HEK293T (cell line): ENCODE data around the gene TSPAN16.

Experiments
- BHLHE40 ChIP-seq: fragments of 450-650 bp; IDR thresholded peaks from 2 replicates; pipeline ENCODE4 v1.6.1; 2016; ENCODE audit warnings: mild to moderate bottlenecking, moderate library complexity, borderline replicate concordance
- ELF4 ChIP-seq: fragments of 450-650 bp; IDR thresholded peaks from 2 replicates; pipeline ENCODE4 v1.6.1; 2017; ENCODE audit warnings: antibody characterized with exemption
- HDGF ChIP-seq: fragments of 450-650 bp; IDR thresholded peaks from 2 replicates; pipeline ENCODE4 v1.6.1; 2017; ENCODE audit warnings: antibody characterized with exemption, borderline replicate concordance
- SP1 ChIP-seq: fragments of 450-650 bp; IDR thresholded peaks from 2 replicates; pipeline ENCODE4 v1.6.1; 2017
- SUZ12 ChIP-seq: fragments of 450-650 bp; IDR thresholded peaks from 2 replicates; pipeline ENCODE4 v1.6.1; 2016; ENCODE audit warnings: mild to moderate bottlenecking
- TARDBP ChIP-seq: fragments of 450-650 bp; IDR thresholded peaks from 2 replicates; pipeline ENCODE4 v1.6.1; 2016

DNA sequence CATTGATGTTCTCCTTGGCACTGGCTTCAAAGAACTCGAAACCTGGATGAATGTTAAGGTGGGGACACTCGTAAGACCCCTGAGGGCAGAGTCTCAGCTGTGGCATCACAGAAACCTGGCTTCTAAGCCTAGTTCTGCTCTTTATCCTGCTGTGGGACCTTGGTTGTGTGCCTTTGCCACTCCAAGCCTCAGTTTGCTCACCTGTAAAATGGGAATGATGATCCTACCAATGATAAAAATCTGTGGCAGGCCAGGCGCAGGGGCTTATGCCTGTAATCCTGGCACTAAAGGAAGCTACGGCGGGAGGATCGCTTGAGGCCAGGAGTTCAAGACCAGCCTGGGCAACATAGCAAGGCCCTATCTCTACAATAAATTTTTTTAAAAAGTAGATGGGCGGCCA is 29.6 kb downstream of the TSPAN16 start:
- TF ChIP-seq BHLHE40 = no peak
- TF ChIP-seq ELF4 = no peak
- TF ChIP-seq HDGF = no peak
- no peak for TF ChIP-seq TARDBP
- no peak for TF ChIP-seq SP1
- TF ChIP-seq SUZ12 = no peak
